SK-N-SH (cell line): Measurements from ENCODE around the gene P2RX2. TPM values are rescaled to one million over a fixed set of nuclear protein-coding genes. Genes with fewer than 3 reads are reported as not detected.

Source experiments
- CTCF ChIA-PET: fragments of 300-600, 350-600 bp; formaldehyde crosslinking; extraction: SDS; loops from one replicate; lab custom pipeline; 2021; lab: Yijun Ruan, JAX
- POLR2A ChIA-PET: fragments of 350-600 bp; sonication (Branson Sonifier 250); formaldehyde crosslinking; extraction: SDS; loops from one replicate; lab custom pipeline; 2020; ENCODE audit warnings: antibody characterized with exemption, inconsistent platforms; lab: Yijun Ruan, JAX
- DNase-seq: peaks from one replicate; pipeline ENCODE4 v3.0.0; 2012
- H2AFZ ChIP-seq: fragments of 200-600 bp; sonication (generic); 2 replicates; pipeline ENCODE4 v1.8.1; 2016; ENCODE audit warnings: antibody characterized with exemption, mild to moderate bottlenecking, low read depth
- H3F3A ChIP-seq: fragments of 200-600 bp; sonication (generic); replicated peaks from 2 replicates; pipeline ENCODE3; 2016; ENCODE audit warnings: antibody characterized with exemption, mild to moderate bottlenecking; ENCODE audit not compliant: insufficient read depth
- H3K27ac ChIP-seq, 2 experiments: fragments of 200-500 bp in 1 of 2; fragments of 200-600 bp in 1 of 2; sonication (Bioruptor generic) in 1 of 2; sonication (generic), shearing (Covaris generic) in 1 of 2; 2 replicates each; pipeline versions ENCODE4 v1.5.1 to v1.6.1; 2014 to 2016; ENCODE audit warnings: low read depth in 2 of 2, inconsistent platforms in 1 of 2, low read length in 1 of 2, mild to moderate bottlenecking in 1 of 2, mixed read lengths in 1 of 2
- H3K27me3 ChIP-seq: fragments of 200-600 bp; sonication (generic), shearing (Covaris generic); 2 replicates; pipeline ENCODE4 v1.6.1; 2016; ENCODE audit warnings: mixed run types; ENCODE audit not compliant: insufficient read depth
- H3K36me3 ChIP-seq, 2 experiments: fragments of 200-500 bp in 1 of 2; fragments of 200-600 bp in 1 of 2; sonication (Bioruptor generic) in 1 of 2; sonication (generic) in 1 of 2; replicated peaks in 1 of 2; 2 replicates each; pipeline versions ENCODE3 to v1.5.1; 2014 to 2016; ENCODE audit warnings: low read length in 1 of 2, mild to moderate bottlenecking in 1 of 2; ENCODE audit not compliant: insufficient read depth in 2 of 2, control insufficient read depth in 1 of 2
- H3K4me1 ChIP-seq, 2 experiments: fragments of 200-500 bp in 1 of 2; fragments of 200-600 bp in 1 of 2; sonication (Bioruptor generic) in 1 of 2; sonication (generic), shearing (Covaris generic) in 1 of 2; 2 replicates each; pipeline versions ENCODE4 v1.5.1 to v1.6.1; 2014 to 2016; ENCODE audit warnings: low read depth in 1 of 2, low read length in 1 of 2, mixed run types in 1 of 2; ENCODE audit not compliant: insufficient read depth in 2 of 2, control insufficient read depth in 1 of 2
- H3K4me2 ChIP-seq: fragments of 200-600 bp; sonication (generic), shearing (Covaris generic); 2 replicates; pipeline ENCODE4 v1.6.1; 2017; ENCODE audit warnings: mixed run types
- H3K4me3 ChIP-seq, 2 experiments: fragments of 200-500 bp in 1 of 2; fragments of 200-600 bp in 1 of 2; sonication (Bioruptor generic) in 1 of 2; sonication (generic), shearing (Covaris generic) in 1 of 2; 2 replicates each; pipeline versions ENCODE4 v1.5.1 to v1.8.1; 2014 to 2016; ENCODE audit warnings: low read depth in 2 of 2, inconsistent platforms in 1 of 2, low read length in 1 of 2, mild to moderate bottlenecking in 1 of 2, mixed read lengths in 1 of 2, moderate library complexity in 1 of 2
- H3K79me2 ChIP-seq: fragments of 200-600 bp; sonication (generic); 2 replicates; pipeline ENCODE4 v1.8.1; 2017; ENCODE audit warnings: mild to moderate bottlenecking; ENCODE audit not compliant: insufficient read depth
- H3K9ac ChIP-seq: fragments of 200-600 bp; sonication (generic); 2 replicates; pipeline ENCODE4 v1.6.1; 2017; ENCODE audit warnings: mixed run types
- H3K9me2 ChIP-seq: fragments of 200-600 bp; sonication (generic); 2 replicates; pipeline ENCODE4 v1.6.1; 2017; ENCODE audit warnings: mixed run types
- H3K9me3 ChIP-seq: fragments of 200-600 bp; sonication (generic); 2 replicates; pipeline ENCODE4 v1.6.1; 2017; ENCODE audit warnings: mixed run types, mild to moderate bottlenecking, moderate library complexity
- H4K20me1 ChIP-seq: fragments of 200-600 bp; sonication (generic); 2 replicates; pipeline ENCODE4 v1.6.1; 2017; ENCODE audit warnings: mild to moderate bottlenecking, mixed run types; ENCODE audit not compliant: insufficient read depth
- ELF1 ChIP-seq: IDR thresholded peaks from 2 replicates; pipeline ENCODE4 v1.4.0; 2012
- FOSL2 ChIP-seq: IDR thresholded peaks from 2 replicates; pipeline ENCODE4 v1.4.0; 2012; ENCODE audit warnings: low read depth, mild to moderate bottlenecking, moderate library complexity, borderline replicate concordance
- FOXM1 ChIP-seq: IDR thresholded peaks from 2 replicates; pipeline ENCODE4 v1.4.0; 2012; ENCODE audit warnings: low read depth, mild to moderate bottlenecking
- GABPA ChIP-seq: IDR thresholded peaks from 2 replicates; pipeline ENCODE4 v1.4.0; 2012; ENCODE audit warnings: low read depth, mild to moderate bottlenecking
- IRF3 ChIP-seq: fragments of 150-350 bp; IDR thresholded peaks from 2 replicates; pipeline ENCODE4 v1.6.1; 2016; ENCODE audit warnings: mild to moderate bottlenecking, low read depth, low read length
- MAX ChIP-seq: IDR thresholded peaks from 2 replicates; pipeline ENCODE4 v1.4.0; 2012; ENCODE audit warnings: low read depth
- MEF2A ChIP-seq: IDR thresholded peaks from 2 replicates; pipeline ENCODE4 v1.4.0; 2012; ENCODE audit warnings: low read depth, borderline replicate concordance
- MXI1 ChIP-seq: IDR thresholded peaks from 2 replicates; pipeline ENCODE4 v1.6.1; 2012; ENCODE audit warnings: mild to moderate bottlenecking, low read depth, low read length, improper control_type of control experiment
- RFX5 ChIP-seq: IDR thresholded peaks from 2 replicates; pipeline ENCODE4 v1.6.1; 2012; ENCODE audit warnings: mild to moderate bottlenecking, improper control_type of control experiment, low read length
- SIN3A ChIP-seq: IDR thresholded peaks from 2 replicates; pipeline ENCODE4 v1.6.1; 2012; ENCODE audit warnings: low read depth, mild to moderate bottlenecking, low read length, moderate library complexity, borderline replicate concordance
- TAF1 ChIP-seq: IDR thresholded peaks from 2 replicates; pipeline ENCODE4 v1.6.1; 2012; ENCODE audit warnings: low read depth, mild to moderate bottlenecking, low read length, moderate library complexity, borderline replicate concordance
- TCF12 ChIP-seq: IDR thresholded peaks from 2 replicates; pipeline ENCODE4 v1.4.0; 2012
- YY1 ChIP-seq: IDR thresholded peaks from 2 replicates; pipeline ENCODE4 v1.4.0; 2012; ENCODE audit warnings: low read depth, mild to moderate bottlenecking
- ZBTB33 ChIP-seq: IDR thresholded peaks from 2 replicates; pipeline ENCODE4 v1.4.0; 2012; ENCODE audit warnings: low read depth, borderline replicate concordance
- WGBS: methylation state at CpG from one replicate; pipeline ENCODE4 v1.1.6; 2017; ENCODE audit warnings: low lambda C conversion rate; 5-methylcytosine and 5-hydroxymethylcytosine counted together
- polyA plus RNA-seq, 3 experiments: library from polyadenylated mRNA; depleted of rRNA; stranded (reverse); fragments of >200 nt; gene quantifications; 2 replicates each; pipeline ENCODE4 v1.2.3, GENCODE V29; 2012

P2RX2 gene
- polyA plus RNA-seq, 1 of the 3 experiments (the other 2 are of a cell fraction), result 0.03 TPM

DNA sequence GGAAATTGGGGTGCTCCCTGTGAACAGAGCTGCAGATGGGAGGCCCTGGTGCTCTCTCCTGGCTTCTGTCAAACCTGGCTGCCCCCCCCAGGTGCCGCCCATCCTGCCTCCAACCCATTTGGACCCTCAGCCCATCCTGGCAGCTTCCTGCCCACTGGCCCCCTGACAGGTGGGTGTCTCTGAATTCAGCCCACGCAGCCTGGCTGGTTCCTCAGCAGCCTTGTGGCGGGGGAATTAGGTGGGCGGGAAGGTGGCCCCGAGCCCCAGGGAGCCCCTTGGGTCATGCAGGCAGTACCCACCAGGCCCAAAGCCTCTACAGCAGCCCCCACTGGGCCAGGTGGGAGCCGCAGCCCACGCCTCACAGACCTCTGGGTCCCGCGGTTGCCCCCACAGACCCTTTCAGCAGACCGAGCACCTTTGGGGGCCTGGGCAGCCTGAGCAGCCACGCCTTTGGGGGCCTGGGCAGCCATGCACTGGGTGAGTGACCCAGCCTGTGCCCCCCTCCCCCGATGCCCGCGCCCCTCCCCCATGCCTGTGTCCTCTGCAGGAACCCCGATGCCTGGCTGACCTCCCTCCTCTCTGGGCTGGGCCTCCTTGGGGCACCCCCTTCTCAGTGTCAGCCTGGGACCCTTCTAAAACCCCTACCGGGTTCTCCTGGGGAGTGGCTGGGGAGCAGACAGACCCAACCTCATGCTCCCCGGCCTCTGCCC, 37.1 kb upstream of the P2RX2 start:
- Histone ChIP-seq H3K27me3 (no peaks in the 10 kb centered on the region), H4K20me1 (no peaks in the 10 kb centered on the region), H3K4me1 (no peaks in the 10 kb centered on the region), H3K36me3 (peaks cover 0 to 31% of the 10 kb centered on the region in 2 experiments), H3K4me2 (no peak overlapping the region), H3K9me3 (no peaks in the 10 kb centered on the region), H3F3A (peaks cover 8% of the 10 kb centered on the region), H2AFZ (no peak overlapping the region), H3K79me2 (no peaks in the 10 kb centered on the region), H3K9ac (no peak overlapping the region), H3K27ac (no peak overlapping the region), H3K9me2 (no peaks in the 10 kb centered on the region)
- WGBS, result 94% methylated on average over 6 of the region's 17 CpGs
- DNase-seq, result no peak
- CTCF ChIA-PET, result interaction anchor here (1.0 to 3.2 kb wide), 3 partner anchors 10 to 33 kb away, joined by 3 to 12 read pairs (median 4); no protein-coding TSS in a partner anchor
- POLR2A ChIA-PET, result no interaction called here
- no peak for TF ChIP-seq TCF12
- no peak for TF ChIP-seq IRF3
- no peak for TF ChIP-seq RFX5
- no peak for TF ChIP-seq FOXM1
- TF ChIP-seq FOSL2, result no peak
- TF ChIP-seq ELF1, result no peak
- no peak for TF ChIP-seq SIN3A
- no peak for TF ChIP-seq TAF1
- TF ChIP-seq, all 33 proteins: peak for 0
- H3K4me3 ChIP-seq, result no peak overlapping the region

DNA sequence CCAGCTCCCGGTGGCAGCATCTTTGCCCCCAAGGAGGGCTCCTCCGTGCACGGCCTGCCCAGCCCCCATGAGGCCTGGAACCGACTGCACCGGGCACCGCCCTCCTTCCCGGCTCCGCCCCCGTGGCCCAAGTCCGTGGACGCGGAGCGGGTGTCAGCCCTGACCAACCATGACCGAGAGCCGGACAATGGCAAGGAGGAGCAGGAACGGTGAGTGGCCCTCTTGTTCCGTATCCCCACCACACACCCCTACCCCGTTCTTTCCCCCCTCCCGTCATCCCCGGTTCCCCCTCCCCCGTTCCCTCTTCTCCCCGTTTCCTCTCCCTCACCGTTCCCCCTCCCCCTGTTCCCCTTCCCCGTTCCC, 36.5 kb upstream of the P2RX2 start:
- Histone ChIP-seq H3K4me2 (no peak overlapping the region), H3K36me3 (peaks cover 0 to 26% of the 10 kb centered on the region in 2 experiments), H4K20me1 (no peaks in the 10 kb centered on the region), H2AFZ (no peak overlapping the region), H3K4me1 (no peaks in the 10 kb centered on the region), H3K27me3 (no peaks in the 10 kb centered on the region), H3F3A (peaks cover 8% of the 10 kb centered on the region), H3K9me2 (no peaks in the 10 kb centered on the region), H3K4me3 (no peak overlapping the region), H3K79me2 (no peaks in the 10 kb centered on the region), H3K27ac (no peak overlapping the region), H3K9ac (no peak overlapping the region), H3K9me3 (no peaks in the 10 kb centered on the region)
- 90% methylated on average over 24 of the region's 24 CpGs for WGBS
- ChIA-PET CTCF (interaction anchor here (1.0 to 3.2 kb wide), 2 partner anchors 9 to 21 kb away, joined by 3 to 12 read pairs; no protein-coding TSS in a partner anchor), POLR2A (no interaction called here)
- no peak for DNase-seq
- no peak for TF ChIP-seq YY1
- no peak for TF ChIP-seq MEF2A
- TF ChIP-seq TCF12, result no peak
- no peak for TF ChIP-seq GABPA
- no peak for TF ChIP-seq FOXM1
- no peak for TF ChIP-seq MXI1
- TF ChIP-seq RFX5, result no peak
- TF ChIP-seq ZBTB33, result no peak
- no peak for TF ChIP-seq MAX
